HG03103 (cell line): ENCODE measurements around the gene MAP7D1.
"Not testable (repeated sequence)": the region's sequence is repeated elsewhere in the genome, so short reads cannot be mapped to it uniquely, and the experiment has no call there.

Experiments
- ATAC-seq: cut with Tn5 transposase; IDR thresholded peaks from one replicate; pipeline ENCODE4 v1.9.1; 2021; ENCODE audit warnings: low read depth; ENCODE audit not compliant: unreplicated experiment

Gene MAP7D1

GRCh38 chr1:36151134-36151844 lies 4.7 kb upstream of the MAP7D1 start:
- no peak for ATAC-seq

DNA sequence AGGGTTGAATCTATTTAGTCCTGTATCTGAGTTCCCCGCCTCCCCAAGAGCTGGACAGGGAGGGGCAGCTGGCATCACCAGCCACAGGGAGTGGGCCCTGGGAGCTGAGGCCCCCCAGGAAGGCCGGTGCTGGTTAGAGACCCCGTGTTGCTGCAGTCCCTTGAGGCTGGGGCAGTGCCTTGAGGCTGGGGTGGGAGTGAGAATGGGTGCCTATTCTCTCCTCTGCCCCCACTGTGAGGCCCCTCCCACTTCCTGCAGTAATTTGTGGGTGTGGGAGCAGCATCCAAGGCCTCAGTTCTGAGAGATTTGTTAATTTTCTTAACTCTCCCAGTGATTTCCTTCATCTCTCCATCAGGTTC lies 4.1 kb upstream of the MAP7D1 start:
- no peak for ATAC-seq

DNA sequence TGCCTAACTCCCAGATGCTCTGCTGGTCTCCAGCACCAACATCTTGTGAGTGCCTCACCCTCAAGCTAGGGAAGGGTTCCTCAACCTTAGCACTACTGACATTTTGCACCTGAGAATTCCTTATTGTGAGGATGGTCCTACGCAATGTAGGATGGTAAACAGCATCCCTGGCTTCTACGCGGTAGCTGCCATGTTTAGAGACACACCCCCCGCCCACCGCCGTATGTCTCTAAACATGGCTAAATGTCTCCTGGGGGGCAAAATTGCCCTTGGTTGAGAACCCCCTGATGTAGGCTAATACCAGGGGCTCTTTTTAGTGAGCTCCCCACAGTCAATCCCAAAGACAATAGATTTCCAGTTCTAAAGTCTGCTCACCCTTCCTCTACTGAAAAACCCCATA lies 2.5 kb upstream of the MAP7D1 start:
- no peak for ATAC-seq

GRCh38 chr1:36154335-36154734 lies 1.6 kb upstream of the MAP7D1 start:
- no peak for ATAC-seq

DNA sequence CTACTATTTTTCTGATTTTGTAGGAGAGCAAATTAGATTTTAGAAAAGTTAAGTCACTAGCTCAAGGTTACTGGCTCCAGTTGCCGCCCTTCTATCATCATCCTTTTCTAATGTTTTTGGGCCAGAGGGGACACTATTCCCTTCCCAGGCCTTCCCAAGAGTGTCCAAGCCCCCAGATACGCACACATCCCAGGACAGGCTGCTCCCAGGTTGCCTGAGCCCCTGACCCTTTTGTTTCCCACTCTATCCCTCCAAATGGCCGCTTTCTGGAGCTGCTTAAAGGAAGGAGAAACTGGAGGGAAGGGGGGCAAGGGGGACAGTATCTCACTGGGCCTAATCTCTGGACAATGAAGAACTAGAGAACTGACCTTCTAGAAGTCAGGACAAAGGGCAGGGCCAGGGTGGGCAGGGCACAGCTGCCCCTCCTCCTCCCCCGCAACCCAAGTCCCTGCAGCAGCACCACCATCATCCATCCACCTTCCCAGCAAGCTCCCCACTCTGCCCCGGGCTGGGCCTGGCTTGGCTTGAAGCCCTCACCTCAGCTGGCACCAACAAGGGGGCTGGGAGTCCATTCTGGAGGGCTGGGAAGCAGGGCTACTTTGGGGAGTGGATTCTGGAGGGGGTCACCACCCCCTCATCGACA lies 1.1 kb upstream of the MAP7D1 start:
- no peak for ATAC-seq

DNA sequence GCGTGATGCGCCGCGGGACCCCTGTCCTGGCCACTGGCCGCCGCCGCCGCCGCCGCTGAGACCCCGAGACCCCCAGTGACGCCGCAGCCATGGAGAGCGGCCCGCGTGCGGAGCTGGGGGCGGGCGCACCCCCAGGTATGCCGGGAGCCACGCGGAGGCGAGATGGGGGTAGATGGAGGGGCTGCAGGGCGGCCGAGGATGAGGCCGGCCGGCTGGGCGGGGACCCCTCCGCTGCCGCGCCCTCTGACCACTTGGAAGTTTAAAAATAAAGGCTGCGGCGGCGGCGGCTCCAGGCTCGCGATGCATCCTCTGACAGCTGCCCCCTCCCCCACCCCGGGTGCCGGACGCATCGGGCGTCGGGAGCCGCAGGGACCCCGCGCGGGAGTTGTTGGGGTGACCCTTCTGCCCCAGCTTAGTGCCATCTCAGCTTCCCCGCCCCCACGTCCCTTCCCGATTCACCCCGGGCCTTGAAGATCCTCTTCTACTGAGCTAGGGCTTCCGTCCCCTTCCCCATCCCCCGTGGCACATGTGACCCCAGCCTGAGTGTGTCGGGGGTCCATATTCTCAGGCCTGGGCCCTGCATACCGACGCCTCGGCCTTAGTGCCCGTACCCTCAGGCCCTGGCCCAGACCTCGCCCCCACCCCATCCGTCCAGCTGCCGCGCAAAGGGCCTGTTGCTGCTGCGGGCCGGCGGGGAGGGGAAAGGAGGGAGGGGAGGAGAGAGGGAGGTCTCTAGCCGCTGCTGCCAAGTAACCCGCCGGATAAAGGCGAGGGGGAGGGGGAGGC lies 562 bp downstream of the MAP7D1 start:
- ATAC-seq, result no peak

DNA sequence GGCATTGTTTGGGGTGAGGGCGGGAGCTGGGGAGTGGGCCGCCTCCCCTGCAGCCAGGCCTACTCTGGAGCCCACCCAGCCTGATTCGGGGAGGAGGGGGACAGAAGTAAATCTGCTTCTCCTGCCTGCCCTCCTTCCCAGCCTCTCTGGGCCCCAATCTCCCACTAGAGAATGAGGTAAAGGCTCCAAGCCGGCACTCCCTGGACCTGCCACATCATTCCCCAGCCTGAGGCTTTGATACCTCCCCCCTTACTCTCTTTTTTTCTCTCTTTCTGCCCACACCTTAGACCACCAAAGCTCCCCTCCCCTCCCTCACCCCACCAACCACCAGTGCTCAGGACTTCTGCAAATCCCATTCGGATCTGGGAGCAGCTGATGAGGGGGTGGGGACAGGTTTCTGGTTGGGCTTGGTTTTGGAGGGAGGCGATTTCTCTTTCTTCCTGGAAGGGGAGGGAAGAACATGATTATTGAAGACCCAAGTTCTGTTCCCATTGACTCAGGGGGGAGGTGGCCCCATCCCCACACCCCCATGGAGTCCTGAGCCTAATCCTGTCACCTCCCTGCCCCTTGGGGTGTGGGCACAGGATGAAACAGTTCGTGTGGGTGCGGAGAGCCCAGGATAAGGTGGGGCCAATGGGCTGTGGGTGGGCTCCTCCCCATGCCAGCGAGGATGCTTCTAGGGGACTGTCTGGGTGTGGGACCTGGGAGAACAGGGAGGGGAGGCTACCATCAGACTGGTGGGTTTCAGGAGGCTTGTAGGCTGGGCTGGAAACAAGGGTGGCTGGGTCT lies 1.3 kb downstream of the MAP7D1 start:
- no peak for ATAC-seq

DNA sequence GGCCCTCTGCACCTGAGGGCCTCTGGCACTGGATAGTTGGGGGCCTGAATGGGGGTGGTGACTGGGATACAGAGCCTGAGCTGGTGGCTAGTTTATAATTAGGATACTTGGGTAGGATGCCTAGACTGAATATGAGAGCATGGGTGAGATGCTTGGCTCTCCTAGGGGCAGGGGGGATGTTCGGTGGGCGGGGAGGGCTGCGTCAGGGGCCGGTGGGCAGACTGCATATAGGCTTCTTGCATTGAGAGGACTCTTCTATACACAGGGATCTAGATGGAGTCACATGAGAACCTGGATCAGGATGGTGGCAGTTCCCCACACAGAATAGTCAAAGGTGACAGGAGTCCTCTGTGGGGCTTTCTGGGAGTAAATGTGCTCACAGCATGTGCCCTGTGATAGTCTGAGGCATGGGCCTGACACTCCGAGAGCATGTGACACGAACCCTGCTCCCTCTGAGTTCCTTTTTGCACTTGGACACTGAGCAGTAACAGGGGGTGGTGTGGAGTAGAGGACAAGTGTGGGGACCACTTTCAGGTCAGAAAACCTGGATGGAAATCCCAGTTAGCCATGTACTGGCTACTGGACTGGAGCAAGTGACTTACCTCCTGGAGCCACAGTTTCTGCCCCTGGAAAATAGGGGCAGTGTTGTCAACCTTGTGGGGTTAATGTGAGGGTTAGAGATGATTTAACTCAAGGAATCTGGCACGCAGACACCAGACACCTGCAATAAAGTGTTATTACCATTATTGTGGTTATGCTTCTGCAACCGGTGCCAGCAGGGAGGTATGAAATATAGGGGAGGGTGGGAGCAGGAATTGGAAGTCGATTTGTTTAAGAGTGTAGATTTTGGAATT lies 2.2 kb downstream of the MAP7D1 start:
- ATAC-seq, result no peak

- ATAC-seq, result not testable (repeated sequence)
Observed at GRCh38 chr1:36158827-36159252, 2.9 kb downstream of the MAP7D1 start.

DNA sequence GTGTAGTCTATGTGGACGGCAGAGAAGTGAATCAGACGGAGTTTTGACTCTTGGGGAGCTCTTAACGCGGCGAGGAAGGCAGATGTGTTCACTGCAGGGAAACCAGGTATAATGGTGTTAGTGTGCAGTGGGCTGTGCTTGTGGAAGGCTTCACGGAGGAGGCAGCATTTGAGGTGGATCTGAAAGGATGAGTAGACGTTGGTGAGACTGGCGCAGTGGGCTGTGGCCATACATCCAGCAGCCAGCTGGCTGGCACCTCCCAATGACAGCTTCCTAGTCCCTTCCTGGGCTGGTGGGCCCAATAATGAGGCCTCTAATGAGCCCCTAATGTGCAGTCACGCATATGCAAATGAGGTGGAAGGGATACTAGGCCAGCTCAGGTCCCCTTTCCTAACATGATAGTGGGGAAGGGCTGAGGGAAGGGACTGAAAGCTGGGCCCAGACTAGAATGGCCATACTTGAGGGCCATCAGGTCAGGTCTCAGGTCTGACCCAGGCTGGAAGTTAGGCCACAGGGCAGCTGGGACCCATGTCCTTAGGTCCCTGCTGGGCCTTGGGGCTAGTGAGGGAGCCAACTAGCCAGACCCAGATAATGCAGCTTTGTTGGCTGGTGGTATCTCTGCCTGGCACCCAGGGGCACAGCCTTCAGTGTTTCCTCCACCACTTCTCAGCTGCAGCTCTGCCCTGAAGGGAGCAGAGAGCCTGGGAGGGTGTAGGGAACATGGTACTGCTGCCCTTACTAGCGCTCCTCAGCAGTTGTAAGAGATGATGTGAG lies 3.8 kb downstream of the MAP7D1 start:
- no peak for ATAC-seq

- no peak for ATAC-seq
Observed at GRCh38 chr1:36160388-36160948, 4.5 kb downstream of the MAP7D1 start.

- no peak for ATAC-seq
Observed at GRCh38 chr1:36160949-36161485, 5.1 kb downstream of the MAP7D1 start.

- no peak for ATAC-seq
Observed at GRCh38 chr1:36161641-36162531, 5.9 kb downstream of the MAP7D1 start.

DNA sequence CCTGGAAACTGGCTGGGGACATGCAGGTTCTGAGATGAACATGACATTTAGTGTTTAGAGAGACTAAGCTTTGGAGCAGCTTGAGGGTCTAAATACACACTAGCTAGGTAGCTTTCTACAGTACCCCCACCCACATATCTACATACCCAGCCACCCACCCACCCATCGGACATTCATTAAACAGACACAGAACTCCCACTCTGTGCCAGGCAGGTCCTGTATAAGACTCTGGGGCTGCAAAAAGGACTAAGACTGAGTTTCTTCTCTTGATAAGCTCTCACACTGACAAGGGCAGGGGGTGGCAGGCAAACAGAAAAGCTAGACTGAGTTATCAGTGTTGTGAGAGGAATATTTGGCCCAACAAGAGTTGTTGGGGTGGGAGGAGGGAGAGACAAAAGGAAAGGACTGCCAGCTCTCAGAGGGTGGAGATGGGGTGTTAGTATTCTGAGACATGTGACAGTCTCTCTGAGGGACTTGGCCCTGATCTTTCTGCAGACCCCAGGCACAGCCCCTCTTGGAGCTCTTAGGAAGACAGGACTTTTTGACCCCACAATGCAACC lies 6.8 kb downstream of the MAP7D1 start:
- no peak for ATAC-seq

DNA sequence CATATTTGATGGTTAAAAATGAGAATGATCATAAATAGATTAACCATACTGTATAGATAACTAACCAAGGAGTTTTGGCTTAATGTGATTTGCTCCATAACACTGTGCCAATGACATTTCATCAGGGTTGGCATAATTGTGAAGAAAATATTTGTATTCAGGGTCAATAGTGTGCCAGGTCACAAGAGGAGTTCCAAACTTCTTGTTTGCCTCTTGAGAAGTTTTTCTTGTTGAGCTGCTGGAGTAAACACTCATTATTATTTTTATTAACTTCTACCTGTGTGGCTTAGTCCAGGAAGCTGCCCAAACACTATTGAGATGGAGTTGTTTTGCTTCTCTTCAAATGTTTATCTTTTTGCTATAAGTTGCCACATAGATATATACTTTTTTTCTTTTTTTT lies 7.5 kb downstream of the MAP7D1 start:
- no peak for ATAC-seq

- no peak for ATAC-seq
Observed at GRCh38 chr1:36164361-36164760, 8.4 kb downstream of the MAP7D1 start.

GRCh38 chr1:36165145-36165544 lies 9.2 kb downstream of the MAP7D1 start:
- no peak for ATAC-seq
